HG03060 (cell line): Measurements from ENCODE around the gene ID4.
"Not testable (repeated sequence)": the region's sequence is repeated elsewhere in the genome, so short reads cannot be mapped to it uniquely, and the experiment has no call there.

Experiments
- ATAC-seq: cut with Tn5 transposase; IDR thresholded peaks from one replicate; pipeline ENCODE4 v1.9.1; 2021; ENCODE audit warnings: low read depth, moderate number of reproducible peaks; ENCODE audit not compliant: unreplicated experiment

Gene ID4

DNA sequence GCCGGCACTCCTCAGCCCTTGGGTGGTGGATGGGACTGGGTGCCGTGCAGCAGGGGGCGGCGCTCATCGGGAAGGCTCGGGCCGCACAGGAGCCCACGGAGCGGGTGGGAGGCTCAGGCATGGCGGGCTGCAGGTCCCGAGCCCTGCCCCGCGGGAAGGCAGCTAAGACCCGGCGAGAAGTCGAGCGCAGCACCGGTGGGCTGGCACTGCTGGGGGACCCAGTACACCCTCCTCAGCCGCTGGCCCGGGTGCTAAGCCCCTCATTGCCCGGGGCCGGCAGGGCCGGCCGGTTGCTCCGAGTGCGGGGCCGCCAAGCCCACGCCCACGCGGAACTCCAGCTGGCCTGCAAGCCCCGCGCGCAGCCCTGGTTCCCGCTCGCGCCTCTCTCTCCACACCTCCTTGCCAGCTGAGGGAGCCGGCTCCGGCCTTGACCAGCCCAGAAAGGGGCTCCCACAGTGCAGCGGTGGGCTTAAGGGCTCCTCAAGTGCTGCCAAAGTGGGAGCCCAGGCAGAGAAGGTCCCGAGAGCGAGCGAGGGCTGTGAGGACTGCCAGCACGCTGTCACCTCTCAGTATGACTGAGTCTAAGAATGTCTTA is 17.3 kb downstream of the ID4 start:
- ATAC-seq, result not testable (repeated sequence)

DNA sequence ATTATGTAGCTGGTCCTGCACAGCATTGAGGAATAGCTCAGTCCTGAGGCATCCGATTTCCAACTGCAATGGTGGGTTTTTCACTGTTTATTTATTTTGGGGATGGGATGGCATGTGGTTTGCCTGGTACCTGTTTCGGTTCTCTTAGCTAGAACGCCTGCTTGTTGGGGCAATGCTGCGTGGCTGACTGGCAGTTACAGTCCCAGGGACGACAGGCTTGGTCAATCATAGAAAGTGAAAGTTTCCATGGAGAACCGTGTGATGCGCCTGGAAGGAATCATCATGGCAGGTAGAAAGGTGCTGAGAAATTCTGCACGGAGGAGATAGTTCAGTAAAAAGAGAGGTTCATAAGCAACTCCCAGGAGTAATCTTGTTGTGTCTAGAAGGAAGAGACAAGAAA is 18.4 kb downstream of the ID4 start:
- ATAC-seq, result no peak

DNA sequence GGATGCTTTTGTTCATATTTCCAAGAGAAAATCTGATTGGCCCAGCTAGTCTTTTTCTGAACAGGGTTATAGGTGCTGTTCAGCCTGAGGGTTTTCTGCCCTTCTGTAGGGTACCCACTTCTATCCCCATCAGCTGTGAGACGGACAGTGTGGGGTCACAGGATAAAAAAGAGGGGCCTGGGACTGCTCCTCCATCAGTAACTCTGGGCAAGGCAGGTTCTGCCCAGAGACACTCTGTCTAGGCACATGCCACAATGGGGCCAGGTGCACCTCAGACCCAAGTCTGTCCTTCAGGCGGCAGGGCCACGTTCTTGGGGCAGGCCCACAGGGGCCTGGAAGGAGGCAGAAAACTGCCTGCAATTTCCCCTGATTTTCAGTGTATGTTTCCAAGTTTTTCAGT is 20.0 kb downstream of the ID4 start:
- ATAC-seq, result no peak

DNA sequence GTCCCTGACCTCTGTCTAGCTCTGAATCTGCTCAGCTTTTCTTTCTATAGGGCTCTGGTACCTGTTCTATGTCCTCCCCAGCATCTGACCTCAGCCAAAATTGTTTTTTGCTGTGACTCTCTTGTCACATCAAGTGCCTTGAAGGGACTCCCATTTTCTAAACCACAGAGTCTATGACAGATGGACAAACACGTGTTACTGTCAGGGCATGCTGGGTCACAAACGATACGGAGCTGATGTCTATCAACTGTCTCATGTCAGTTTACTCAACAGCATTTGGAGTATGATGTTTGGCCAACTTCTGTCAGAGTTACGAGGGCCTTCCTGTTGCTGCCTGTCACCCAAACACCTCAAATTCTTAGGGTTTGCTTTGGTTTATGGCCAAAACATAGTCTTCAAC is 20.5 kb downstream of the ID4 start:
- ATAC-seq, result no peak

DNA sequence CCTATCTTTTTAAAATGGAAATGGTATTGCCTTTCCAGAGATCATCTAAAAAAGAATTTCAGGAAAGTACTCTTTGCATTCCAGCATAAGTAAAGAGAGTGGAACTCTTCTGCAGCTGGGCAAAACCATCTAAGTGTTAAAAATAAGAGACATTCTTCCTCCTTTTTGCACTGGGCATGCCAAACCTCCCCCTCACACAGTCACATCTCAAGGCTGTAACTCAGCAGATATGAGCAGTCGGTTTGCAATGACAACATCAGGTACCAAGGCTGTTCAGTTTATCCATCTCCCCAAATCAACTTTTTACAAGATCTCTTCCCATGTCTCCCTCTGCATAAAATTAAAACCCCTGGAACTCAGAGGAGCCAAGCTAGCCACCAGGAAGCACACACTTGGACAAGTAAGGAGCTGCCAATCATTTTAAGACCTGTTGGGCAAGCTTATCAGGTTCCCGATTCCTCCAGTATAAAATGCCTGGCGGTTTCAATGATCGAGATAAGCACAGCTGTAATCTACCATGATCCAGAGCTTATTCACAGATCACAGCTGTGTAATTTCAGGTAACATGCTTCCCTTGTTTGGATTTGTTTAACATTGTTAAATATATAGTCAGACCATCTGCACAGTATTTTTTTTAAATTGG is 23.2 kb downstream of the ID4 start:
- no peak for ATAC-seq

DNA sequence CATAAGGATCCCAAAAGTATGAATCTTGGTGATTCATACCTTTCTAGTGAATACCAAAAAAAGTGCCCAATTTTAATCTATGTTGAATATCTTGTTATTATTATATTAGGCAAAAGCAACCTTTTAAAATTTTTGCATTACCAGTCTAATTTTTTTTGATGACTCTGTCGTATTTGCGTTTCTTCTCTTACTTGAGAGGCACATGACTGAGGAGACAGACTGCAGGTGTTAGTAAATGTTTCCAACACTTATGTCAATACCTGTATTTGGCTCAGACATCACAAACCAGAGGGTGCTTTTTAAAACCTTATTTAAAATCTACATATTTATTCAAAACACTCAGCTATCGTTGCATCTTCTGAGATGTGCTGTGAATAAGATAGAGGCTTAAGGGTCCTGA is 27.1 kb downstream of the ID4 start:
- ATAC-seq, result no peak

DNA sequence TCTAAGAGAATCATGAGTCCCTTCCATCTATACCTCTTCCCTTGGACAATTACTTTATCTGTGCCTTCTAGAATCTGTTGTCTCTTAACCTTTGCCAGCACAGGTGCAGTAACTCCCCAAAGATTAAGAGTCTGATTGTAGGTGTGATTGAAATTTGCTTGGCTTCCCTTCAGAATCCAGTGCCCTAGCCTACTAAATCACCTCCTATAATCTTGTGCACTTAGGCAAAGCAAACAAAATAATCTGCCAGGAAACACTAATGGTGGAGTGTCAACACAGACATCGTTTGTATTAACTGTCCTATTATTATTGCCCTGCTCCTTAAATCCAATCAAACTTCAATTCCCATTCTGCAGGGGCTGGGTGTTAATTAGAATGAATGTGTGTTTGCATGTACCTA is 28.0 kb downstream of the ID4 start:
- ATAC-seq, result no peak

DNA sequence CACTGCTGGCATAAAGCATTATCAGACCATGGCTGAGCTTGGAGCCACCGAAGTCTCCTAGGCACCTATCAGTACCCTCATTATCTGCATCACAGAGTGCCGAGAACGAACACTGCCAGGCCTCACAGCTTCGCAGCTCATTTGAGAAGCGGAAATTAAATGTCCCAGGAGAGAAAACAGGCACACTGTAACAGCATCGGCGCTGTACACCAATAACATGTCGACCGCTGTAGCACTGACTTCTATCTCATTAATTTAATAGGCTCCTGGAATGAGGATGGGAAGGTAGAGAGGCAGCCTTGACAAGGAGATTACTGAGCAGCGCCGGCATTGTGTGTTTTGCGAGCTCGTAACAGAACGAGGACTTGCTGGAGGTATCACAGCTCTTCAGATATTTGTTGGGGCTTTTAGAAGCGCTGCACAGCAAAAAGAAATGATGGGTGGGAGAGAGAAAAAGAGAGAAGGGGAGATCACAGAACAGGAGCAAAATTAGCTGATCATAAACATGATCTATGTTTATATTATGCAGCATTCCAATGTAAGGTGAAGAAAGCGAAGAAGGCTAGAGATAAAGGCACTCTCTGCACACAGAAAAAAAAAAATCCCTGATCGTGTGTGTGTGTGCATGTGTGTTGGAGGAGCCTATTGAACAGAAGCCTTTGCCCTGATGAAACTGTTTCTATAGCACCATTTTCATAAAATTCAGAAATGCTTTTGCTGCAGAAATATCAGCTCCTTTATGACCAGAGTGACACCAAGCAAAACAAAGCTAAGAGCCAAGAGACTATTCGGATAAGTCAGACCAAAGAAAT is 29.2 kb downstream of the ID4 start:
- no peak for ATAC-seq

DNA sequence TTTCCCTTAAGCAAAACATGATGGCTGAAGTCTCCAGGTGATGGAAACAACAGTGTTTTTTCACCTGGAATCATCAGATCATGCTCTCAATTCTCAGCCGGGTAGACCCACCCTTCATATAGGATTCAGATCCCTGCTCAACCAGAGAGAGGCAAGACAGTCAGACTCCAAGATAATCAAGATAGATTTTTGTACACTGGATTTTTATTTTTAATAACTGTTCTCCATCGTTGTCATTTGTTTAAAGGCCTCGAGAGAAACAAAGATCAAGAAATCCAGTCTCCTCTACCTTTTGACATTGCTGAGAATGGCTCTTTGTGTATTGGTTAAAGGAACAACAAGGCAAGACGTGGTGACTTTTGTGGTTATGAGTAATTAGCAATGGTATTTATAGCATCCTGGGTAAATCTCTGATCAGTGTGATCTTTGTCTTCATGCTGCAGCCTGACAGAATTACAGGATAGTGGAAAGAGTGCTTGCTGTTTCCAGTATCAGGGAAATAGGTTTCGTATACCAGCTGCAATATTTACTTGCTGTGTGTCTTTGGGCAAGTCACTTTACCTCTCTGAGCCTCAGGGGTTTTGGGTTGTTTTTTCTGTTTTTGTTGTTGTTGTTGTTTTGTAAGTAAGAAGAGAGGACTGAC is 29.9 kb downstream of the ID4 start:
- no peak for ATAC-seq

DNA sequence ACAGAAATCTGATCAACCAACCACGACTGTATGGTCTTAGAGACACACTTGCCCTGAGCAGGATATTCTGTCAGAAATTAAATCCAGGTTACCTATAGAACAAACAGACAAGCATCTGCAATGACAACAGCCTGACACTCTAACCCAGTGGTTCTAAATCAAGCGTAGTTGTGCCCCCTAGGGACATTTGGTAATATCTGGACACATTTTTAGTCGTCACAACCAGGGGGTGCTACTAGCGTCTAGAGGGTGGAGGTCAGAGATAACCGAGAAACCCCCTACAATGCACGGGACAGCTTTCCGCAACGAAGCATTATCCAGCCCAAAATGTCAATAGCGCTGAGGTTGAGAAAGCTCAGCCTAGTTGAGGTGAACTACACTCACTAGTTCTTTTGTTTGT is 32.3 kb downstream of the ID4 start:
- no peak for ATAC-seq

DNA sequence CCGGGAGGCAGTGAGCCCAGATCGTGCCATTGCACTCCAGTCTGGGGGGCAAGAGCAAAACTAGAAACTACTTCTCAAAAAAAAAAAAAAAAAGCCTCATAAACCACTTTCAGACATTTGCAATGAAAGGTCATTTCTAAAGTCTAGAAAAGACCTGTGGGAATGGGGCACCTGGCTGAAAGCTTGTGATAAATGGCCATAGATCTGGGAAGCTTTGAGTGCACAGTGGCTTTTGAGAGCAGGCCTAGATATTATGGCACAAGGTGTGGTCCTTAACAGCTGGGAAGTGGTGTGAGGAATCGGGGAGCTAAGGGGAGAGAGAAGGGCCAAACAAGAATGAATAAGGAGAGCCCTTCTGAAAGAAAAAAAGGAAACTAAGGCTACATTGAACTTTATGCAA is 33.2 kb downstream of the ID4 start:
- ATAC-seq, result no peak

DNA sequence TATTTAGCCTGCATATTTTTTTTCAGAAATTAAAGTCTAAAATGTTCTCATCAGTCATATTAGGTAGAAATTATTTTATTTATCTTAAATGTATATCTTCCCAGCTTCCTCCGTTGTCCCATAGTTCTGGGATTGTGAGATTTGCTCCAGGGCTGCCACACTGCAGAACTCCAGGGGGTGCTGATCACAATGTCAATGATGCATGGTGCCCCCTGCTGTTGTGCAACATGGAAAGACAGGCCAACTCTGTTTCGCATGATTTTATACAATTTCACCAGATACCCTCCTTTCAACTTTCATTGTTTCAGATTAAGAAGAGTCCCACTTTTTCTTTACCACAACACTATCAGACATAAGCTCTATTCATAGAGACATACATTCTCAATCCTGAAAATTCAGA is 35.9 kb downstream of the ID4 start:
- ATAC-seq, result no peak

DNA sequence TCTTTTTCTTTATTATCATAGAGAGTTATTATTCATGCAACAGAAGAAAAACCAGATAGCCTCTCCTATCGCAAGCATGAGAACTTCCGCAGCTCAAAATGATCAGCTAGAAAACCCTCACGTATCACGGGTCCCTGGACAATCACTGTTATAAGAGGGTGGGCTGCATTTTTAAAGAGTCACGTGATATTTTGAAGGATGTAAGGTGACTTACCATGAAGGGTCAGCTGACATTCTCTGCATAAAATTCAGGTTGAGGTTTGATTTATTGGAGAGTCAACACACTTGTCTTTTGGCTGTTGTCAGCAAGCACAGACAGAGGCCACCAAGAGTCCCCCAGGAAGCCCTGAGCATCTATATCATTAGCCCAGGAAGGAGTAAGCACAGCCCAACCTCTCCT is 39.5 kb downstream of the ID4 start:
- ATAC-seq, result no peak

DNA sequence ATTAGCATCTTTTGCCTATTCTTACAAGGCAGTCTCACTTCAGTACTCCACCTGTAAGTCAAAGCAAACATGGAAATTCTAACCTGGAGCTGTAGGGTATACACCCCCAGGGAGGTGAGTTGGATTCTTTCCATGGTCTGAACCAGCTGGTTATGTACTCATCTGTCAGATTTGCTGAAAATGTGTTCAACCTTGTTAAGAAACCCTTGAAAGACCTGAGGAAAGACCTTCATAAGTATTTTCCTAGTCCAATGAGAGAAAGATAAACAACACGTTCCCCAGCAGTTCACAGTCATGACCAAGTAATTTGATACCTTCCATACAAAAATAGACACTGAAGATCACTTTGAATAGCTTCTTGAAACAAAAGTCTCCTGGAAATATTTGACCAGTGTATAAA is 42.5 kb downstream of the ID4 start:
- ATAC-seq, result no peak

DNA sequence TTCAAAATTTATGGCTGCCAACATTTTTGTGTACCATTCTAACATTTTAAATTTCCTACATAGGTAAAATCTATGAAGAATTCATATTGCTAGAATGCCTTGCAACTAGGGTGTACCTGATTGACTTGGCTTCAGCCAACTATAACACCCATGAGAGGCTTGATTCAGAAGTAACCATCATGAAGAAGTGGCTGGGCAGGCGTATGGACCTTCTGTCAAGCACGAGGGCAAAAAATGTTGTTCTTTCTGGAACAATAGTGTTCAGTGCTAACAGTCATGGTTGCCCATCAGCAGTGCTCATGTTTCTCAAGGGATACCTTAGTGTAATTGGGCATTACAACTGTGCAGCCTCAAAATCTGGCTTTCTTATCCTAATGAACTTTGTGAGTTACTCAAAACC is 42.9 kb downstream of the ID4 start:
- no peak for ATAC-seq

DNA sequence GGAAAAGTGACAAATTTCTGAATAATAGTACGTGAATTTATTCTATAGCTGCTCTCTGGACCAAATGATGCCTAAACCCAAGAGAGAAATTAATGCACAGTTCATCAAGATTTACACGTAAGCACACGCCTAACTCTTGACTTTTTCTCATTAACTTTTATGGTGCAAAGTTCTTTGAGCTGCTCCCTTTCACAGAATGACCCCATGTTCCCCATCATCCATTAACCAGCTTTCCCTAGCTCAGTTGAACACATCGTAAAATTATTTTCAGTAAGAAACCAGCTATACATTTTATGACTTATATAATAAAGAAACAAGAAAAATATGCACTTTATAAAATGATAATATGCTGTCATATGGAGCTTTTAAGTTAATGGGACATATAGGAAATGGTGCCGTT is 54.3 kb downstream of the ID4 start:
- ATAC-seq, result no peak
